HG02970 (cell line): Measurements from ENCODE around the gene DNM3.

Source experiments
- ATAC-seq: cut with Tn5 transposase; IDR thresholded peaks from one replicate; pipeline ENCODE4 v1.9.1; 2021; ENCODE audit warnings: mild to moderate bottlenecking, moderate library complexity, moderate number of reproducible peaks; ENCODE audit not compliant: unreplicated experiment, low FRiP score

DNM3 gene

GRCh38 chr1:172456344-172456769, 615.1 kb downstream of the DNM3 start:
- ATAC-seq = no peak

DNA sequence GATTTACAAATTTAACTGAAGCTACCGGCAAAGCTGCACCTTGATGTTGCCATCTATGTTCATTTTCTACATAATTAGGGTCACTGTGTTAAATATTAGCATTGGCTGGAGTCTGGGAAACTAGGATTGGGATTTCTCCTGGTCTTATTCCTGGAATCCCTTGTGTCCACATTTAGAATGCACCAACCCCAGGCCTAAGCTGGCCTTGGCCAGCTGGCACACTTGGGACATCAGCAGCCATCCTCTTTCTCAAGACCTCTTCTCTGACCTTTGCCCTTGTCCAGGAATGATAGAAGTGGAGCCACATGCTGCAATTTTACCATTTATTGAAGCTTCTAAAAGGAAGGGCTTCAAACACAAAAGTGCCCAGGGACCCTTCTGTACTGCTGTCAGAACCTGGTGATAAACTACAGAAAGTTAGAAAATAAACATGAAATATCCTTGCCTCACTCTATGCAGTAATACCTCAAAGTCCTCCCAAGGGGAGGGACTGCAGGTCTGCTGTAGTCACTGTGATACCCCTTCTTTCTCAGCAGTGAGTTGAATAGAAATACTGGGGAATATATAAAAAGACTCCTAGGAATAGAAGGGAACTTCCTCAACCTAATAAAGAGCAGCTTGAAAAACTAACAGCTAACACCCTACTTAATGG, 616.3 kb downstream of the DNM3 start:
- ATAC-seq = no peak

DNA sequence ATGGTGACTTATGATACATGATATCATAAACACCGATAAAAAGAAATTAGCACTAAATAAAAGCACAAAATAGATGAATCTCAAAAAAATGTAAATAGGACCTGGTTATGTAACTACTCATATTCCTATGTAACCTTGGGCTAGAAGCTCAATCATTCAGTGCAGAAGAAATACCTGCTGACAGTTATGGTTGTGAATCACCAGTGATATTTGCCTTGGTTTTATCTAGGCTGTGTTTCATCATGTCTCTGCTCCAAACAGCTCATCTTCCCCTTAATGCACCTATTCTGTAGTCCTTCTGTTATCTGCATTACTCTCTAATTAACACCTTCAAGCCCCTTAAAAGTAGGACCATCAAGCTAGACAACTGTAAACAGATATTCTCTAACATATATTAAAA, 618.9 kb downstream of the DNM3 start:
- ATAC-seq = no peak

- ATAC-seq = no peak
Measured at GRCh38 chr1:172460887-172461315, 619.6 kb downstream of the DNM3 start.
